ENCODE results near the gene CDH23. TPM values are rescaled to one million over a fixed set of nuclear protein-coding genes. Genes with fewer than 3 reads are reported as not detected.

The CDH23 gene
- total and polyA plus RNA-seq, 2 of the 8 experiments (the other 6 are each of a cell fraction or from before 2014, with no cell fraction given), result 1.9 to 4.9 TPM

GRCh38 chr10:71358277-71358676 lies 38.4 kb upstream of the CDH23 start:
- peaks cover 3 to 7% of the 10 kb centered on the region in 2 experiments for H4K20me1 ChIP-seq (replicated peaks in 1 of 2; ENCODE audit: control insufficient read depth in 1 of 2, insufficient read depth in 2 of 2, low read length in 2 of 2)
- ChIA-PET POLR2A (ENCODE audit: partially characterized antibody) (no interaction called here), CTCF (ENCODE audit: partially characterized antibody) (interaction anchor here (0.8 to 2.2 kb wide), 12 partner anchors 9 to 350 kb away, joined by 3 to 10 read pairs (median 4); partner anchors contain the start of gene SLC29A3)
- no peak overlapping the region for H3K4me2 ChIP-seq (ENCODE audit: insufficient read depth in 1 of 2, low read depth in 2 of 2, low read length in 2 of 2)
- no peak overlapping the region for H2AFZ ChIP-seq (ENCODE audit: low read length)
- no peak overlapping the region for H3K9ac ChIP-seq (replicated peaks in 1 of 4; ENCODE audit: extremely low read depth in 1 of 4, low read depth in 3 of 4, low read length in 3 of 4)
- DNase-seq (ENCODE audit: low read depth in 1 of 2, low spot score in 2 of 2) (no peak), FAIRE-seq (no peak)
- no peak overlapping the region for H3K18ac ChIP-seq (ENCODE audit: extremely low read depth, low read length)
- H2BK120ac ChIP-seq (replicated peaks; ENCODE audit: low read depth, low read length), result no peak overlapping the region
- H3K79me1 ChIP-seq (ENCODE audit: low read depth, low read length), result no peaks in the 10 kb centered on the region
- no peaks in the 10 kb centered on the region for H3K27me3 ChIP-seq (replicated peaks in 1 of 4; ENCODE audit: control insufficient read depth in 3 of 4, extremely low read depth in 1 of 4, insufficient read depth in 3 of 4, low read length in 3 of 4)
- no peak overlapping the region for H3K4ac ChIP-seq (replicated peaks; ENCODE audit: insufficient read length, low read depth, low read length)
- H2BK5ac ChIP-seq (ENCODE audit: low read depth, low read length), result no peak overlapping the region
- H2BK15ac ChIP-seq (ENCODE audit: low read length), result no peak overlapping the region
- no peaks in the 10 kb centered on the region for H3K23me2 ChIP-seq (ENCODE audit: low read depth, low read length)
- H4K91ac ChIP-seq (replicated peaks; ENCODE audit: insufficient read length, low read length), result no peak overlapping the region
- H2BK12ac ChIP-seq (ENCODE audit: low read depth, low read length), result no peak overlapping the region
- TF ChIP-seq SRF (IDR thresholded peaks at IDR 0.05; ENCODE audit: low read depth, low read length), result no peak
- TF ChIP-seq SIN3A (conservative IDR thresholded peaks at IDR 0.05 in 1 of 2, IDR thresholded peaks at IDR 0.05 in 1 of 2; ENCODE audit: low read depth in 1 of 2, low read length in 2 of 2), result no peak
- no peak for TF ChIP-seq POLR2AphosphoS5 (IDR thresholded peaks at IDR 0.05; ENCODE audit: low read depth, low read length)
- TF ChIP-seq YY1 (IDR thresholded peaks at IDR 0.05; ENCODE audit: low read depth, low read length), result no peak
- TF ChIP-seq BCL11A (IDR thresholded peaks at IDR 0.05; ENCODE audit: low read depth in 2 of 2, low read length in 2 of 2), result no peak
- no peak overlapping the region for H3K23ac ChIP-seq (ENCODE audit: insufficient read length)
- no peaks in the 10 kb centered on the region for H3K4me1 ChIP-seq (replicated peaks in 1 of 4; ENCODE audit: control insufficient read depth in 3 of 4, insufficient read depth in 4 of 4, low read length in 3 of 4)
- peaks cover 2 to 12% (median 6%) of the 10 kb centered on the region in 4 experiments; a peak in 6 of 8 replicates for H3K36me3 ChIP-seq (ENCODE audit: control insufficient read depth in 2 of 4, insufficient read depth in 4 of 4, low read length in 3 of 4)
- no peak overlapping the region for H3K27ac ChIP-seq (ENCODE audit: low read depth, low read length)
- H3K4me3 ChIP-seq (ENCODE audit: extremely low read depth in 1 of 4, insufficient read depth in 2 of 4, low read depth in 3 of 4, low read length in 4 of 4), result no peak overlapping the region
- no peak overlapping the region for H4K8ac ChIP-seq (ENCODE audit: extremely low read depth, insufficient read depth, low read length)
- H2AK5ac ChIP-seq (ENCODE audit: low read depth, low read length), result no peak overlapping the region
- H2BK20ac ChIP-seq (ENCODE audit: low read length), result no peak overlapping the region
- H3K79me2 ChIP-seq (ENCODE audit: control insufficient read depth in 1 of 2, insufficient read depth in 2 of 2, low read length in 2 of 2), result no peaks in the 10 kb centered on the region
- H4K5ac ChIP-seq (ENCODE audit: insufficient read length, low read depth, low read length), result no peak overlapping the region
- H3K9me3 ChIP-seq (ENCODE audit: insufficient read depth in 2 of 2, low read depth in 1 of 2, low read length in 1 of 2), result no peaks in the 10 kb centered on the region
- no peak overlapping the region for H3K14ac ChIP-seq (ENCODE audit: insufficient read length)
- 90% methylated on average over 8 of the region's 8 CpGs; no CpG with 5 or more reads in 1 of the 2 experiments for WGBS, 2 experiments (ENCODE audit: extremely low coverage in 1 of 2, insufficient coverage in 1 of 2, insufficient read length in 1 of 2, insufficient replicate concordance in 2 of 2, low coverage in 1 of 2, low lambda C conversion rate in 2 of 2, missing lambda C conversion rate in 1 of 2)
- no peak overlapping the region for H3K56ac ChIP-seq (replicated peaks; ENCODE audit: insufficient read length, low read depth, low read length)
